Measurements from ENCODE around the gene GSG1L.

GSG1L gene

DNA sequence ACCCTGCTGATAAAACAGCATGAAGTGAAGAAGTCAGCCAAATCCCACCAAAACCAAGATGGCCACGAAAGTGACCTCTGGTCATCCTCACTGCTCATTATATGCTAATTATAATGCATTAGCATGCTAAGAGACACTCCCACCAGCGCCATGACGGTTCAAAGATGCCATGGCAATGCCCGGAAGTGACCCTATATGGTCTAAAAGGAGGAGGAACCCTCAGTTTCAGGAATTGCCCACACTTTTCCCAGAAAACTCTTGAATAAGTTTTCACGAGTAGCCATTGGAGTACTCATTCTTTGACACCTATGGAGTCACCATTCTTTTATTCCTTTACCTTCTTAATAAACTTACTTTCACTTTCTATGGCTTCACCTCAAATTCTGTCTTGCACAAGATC lies 44.3 kb downstream of the GSG1L start:
- DNase-seq (ENCODE audit: low read depth in 2 of 2) = no peak

- no peak for DNase-seq (ENCODE audit: low read depth in 2 of 2)
These were observed 48.7 kb downstream of the GSG1L start for GRCh38 chr16:28014851-28015250.

- no peak for DNase-seq (ENCODE audit: low read depth in 2 of 2)
These were observed 49.6 kb downstream of the GSG1L start for GRCh38 chr16:28013878-28014277.

- no peak for DNase-seq (ENCODE audit: low read depth in 2 of 2)
These were observed 50.1 kb downstream of the GSG1L start for GRCh38 chr16:28013392-28013791.

GRCh38 chr16:28011971-28012445 lies 51.5 kb downstream of the GSG1L start:
- no peak for DNase-seq (ENCODE audit: low read depth in 2 of 2)

- DNase-seq (ENCODE audit: low read depth in 2 of 2) = no peak
These were observed 52.3 kb downstream of the GSG1L start for GRCh38 chr16:28011223-28011622.

GRCh38 chr16:28010671-28011070 lies 52.8 kb downstream of the GSG1L start:
- DNase-seq (ENCODE audit: low read depth in 2 of 2) = no peak

GRCh38 chr16:28009586-28010373 lies 53.7 kb downstream of the GSG1L start:
- no peak for DNase-seq (ENCODE audit: low read depth in 2 of 2)

GRCh38 chr16:28003923-28004322 lies 59.6 kb downstream of the GSG1L start:
- no peak for DNase-seq (ENCODE audit: low read depth in 2 of 2)

GRCh38 chr16:28003021-28003865 lies 60.3 kb downstream of the GSG1L start:
- no peak for DNase-seq (ENCODE audit: low read depth in 2 of 2)

DNA sequence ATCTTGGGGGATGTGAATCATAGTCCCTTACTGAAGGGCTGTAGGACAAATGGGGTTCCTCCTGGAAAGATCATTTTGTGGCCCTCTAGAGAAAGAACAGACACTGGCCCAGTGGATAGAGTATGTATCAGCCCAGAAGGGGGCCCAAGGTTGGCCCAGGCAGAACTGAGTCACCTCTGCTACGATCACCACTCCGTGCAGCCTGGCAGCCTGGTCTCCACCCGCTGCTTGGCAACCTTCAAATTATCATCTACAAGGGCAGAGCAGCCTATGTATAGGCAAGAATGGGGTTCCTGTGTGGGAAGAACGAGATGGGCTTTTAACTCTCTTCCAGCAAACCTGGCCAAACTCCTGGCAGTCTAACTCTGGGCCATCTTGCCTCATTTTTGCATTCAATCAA lies 61.9 kb downstream of the GSG1L start:
- no peak for DNase-seq (ENCODE audit: low read depth in 2 of 2)

GRCh38 chr16:28001184-28001583 lies 62.3 kb downstream of the GSG1L start:
- DNase-seq (ENCODE audit: low read depth in 2 of 2) = no peak

DNA sequence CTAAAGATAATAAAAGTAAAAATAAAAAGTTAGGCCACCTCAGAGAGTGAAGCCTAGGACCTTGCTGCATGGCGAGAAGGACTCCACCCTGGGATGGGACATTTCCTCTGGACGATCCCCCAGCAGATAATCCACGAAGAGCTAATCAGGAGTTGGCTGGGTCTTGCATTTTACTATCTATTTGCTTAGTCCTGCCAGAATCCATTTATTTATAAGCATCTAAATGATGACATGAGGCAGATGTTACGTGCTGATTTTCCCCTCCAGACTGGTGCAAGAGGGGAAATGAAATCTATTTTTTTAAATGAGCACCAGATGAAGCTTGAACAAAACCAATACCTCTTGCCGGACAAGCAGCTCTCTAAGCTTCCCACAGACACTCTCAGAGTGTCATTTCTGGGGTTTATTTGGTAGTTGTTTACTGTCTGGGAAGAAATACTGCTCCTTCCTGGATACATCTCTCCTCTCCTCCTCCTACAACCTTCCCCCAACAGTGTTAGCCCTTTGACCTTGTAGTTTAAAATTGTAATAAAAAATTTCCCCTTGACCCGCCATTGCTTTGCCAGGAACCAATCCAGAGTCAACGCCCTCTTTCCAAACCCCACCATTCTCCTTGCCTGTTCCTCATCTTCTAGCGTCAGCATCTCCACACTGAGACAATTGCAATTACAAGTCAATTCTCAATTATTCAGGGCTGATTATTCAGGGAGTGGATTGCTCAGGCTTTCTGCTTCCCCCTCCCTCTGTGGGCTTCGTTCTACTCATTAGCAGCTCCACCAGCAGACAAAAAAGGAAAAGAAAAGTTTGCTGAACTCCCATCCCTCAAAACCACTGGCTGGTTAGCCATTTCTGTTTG lies 63.0 kb downstream of the GSG1L start:
- no peak for DNase-seq (ENCODE audit: low read depth in 2 of 2)

GRCh38 chr16:27999687-28000086 lies 63.8 kb downstream of the GSG1L start:
- no peak for DNase-seq (ENCODE audit: low read depth in 2 of 2)

GRCh38 chr16:27995378-27995777 lies 68.1 kb downstream of the GSG1L start:
- DNase-seq (ENCODE audit: low read depth in 2 of 2) = no peak

GRCh38 chr16:27994686-27995085 lies 68.8 kb downstream of the GSG1L start:
- no peak for DNase-seq (ENCODE audit: low read depth in 2 of 2)

DNA sequence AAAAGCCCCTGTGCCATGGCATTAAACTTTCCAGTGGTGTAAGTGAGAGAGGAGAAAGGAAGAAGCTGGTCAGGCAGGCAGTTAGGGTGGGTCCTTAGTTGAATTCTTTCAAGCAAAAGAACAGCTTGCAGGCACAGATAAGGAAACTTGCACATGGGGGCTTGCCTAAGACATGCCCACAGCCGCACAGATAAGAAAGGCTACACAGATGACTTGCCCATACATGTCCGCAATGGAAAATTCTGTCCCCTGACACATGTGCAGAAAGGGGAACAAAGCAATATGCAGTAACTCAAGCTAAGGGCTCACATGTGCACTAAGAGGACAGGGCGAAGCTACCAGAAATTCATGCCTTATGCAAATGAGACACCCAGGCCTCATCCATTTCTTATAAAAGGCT lies 69.9 kb downstream of the GSG1L start:
- DNase-seq (ENCODE audit: low read depth in 2 of 2) = no peak

DNA sequence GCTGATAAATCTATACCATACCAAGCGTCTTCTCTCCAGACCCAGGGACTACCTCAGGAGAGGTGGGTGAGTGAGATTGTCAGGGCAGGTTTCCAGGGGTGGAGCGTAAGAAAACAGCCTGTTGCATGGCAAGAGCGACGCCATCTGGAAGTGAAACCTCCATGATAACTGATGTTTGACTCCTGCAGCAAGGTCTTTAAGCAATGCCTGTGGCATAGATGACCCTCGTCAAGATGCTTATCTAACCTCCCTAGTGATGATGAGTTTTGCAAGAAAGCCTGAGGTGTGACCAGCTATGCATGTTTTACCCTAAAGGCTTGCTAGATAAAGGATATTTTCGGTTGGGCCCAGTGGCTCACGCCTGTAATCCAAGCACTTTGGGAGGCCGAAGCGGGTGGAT lies 71.6 kb downstream of the GSG1L start:
- no peak for DNase-seq (ENCODE audit: low read depth in 2 of 2)

DNA sequence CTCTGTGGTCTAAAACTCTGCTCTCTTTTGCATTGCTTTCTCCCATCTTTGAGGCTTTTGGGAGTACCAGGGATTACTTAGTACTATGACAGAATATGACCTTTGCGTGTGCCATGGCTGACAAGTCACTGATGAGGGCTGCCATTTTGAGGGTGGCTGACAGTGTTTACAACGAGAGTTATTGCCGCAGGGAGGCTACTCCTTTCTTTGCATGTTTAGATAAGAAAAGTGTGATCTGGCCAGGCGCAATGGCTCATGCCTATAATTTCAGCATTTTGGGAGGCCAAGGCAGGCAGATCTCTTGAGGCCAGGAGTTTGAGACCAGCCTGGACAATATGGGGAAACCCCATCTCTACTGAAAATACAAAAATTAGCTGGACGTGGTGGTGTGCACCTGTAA lies 77.5 kb downstream of the GSG1L start:
- DNase-seq (ENCODE audit: low read depth in 2 of 2) = no peak

GRCh38 chr16:27984121-27984520 lies 79.4 kb downstream of the GSG1L start:
- DNase-seq (ENCODE audit: low read depth in 2 of 2) = no peak

DNA sequence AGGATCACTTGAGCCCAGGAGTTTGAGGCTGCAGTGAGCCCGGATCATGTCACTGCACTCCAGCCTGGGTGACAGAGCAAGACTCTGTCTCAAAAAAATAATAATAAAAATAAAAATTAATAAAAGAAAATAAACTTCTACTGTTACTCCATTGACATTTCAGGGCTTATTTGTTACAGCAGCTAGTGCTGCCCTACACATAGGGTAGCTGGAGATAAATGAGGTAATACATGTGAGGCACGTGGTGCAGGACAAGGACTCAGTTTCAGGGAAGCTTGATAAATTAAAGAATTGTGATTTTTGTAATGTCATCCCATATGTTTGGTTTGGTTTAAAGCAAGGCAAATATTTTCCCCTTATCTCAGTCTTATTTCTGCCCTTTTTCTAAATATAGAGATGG lies 80.3 kb downstream of the GSG1L start:
- DNase-seq (ENCODE audit: low read depth in 2 of 2) = no peak

DNA sequence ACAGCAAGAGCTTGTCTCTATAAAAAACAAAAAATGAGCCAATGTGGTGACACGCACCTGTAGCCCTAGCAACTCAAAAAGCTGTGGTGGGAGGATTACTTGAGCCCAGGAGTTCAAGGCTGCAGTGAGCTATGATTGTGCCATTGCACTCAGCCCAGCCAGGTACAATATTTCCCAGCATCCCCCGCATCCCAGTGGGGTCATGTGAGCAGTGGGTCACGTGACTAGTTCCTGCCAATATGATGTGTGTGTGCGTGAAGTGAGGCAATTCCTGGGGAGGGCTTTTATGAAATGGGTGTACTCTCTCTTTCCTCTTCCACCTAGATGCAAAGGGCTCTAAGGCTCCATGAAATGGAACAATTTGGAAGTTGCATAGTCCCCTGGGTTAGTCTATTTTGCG lies 81.3 kb downstream of the GSG1L start:
- no peak for DNase-seq (ENCODE audit: low read depth in 2 of 2)
